SK-N-SH (cell line): ENCODE data around the gene ELL3. TPM values are rescaled to one million over a fixed set of nuclear protein-coding genes. Genes with fewer than 3 reads are reported as not detected.

Experiments used
- CTCF ChIA-PET: fragments of 300-600, 350-600 bp; formaldehyde crosslinking; extraction: SDS; loops from one replicate; lab custom pipeline; 2021; lab: Yijun Ruan, JAX
- POLR2A ChIA-PET: fragments of 350-600 bp; sonication (Branson Sonifier 250); formaldehyde crosslinking; extraction: SDS; loops from one replicate; lab custom pipeline; 2020; ENCODE audit warnings: antibody characterized with exemption, inconsistent platforms; lab: Yijun Ruan, JAX
- DNase-seq: peaks from one replicate; pipeline ENCODE4 v3.0.0; 2012
- H2AFZ ChIP-seq: fragments of 200-600 bp; sonication (generic); 2 replicates; pipeline ENCODE4 v1.8.1; 2016; ENCODE audit warnings: antibody characterized with exemption, mild to moderate bottlenecking, low read depth
- H3F3A ChIP-seq: fragments of 200-600 bp; sonication (generic); replicated peaks from 2 replicates; pipeline ENCODE3; 2016; ENCODE audit warnings: antibody characterized with exemption, mild to moderate bottlenecking; ENCODE audit not compliant: insufficient read depth
- H3K27ac ChIP-seq, 2 experiments: fragments of 200-500 bp in 1 of 2; fragments of 200-600 bp in 1 of 2; sonication (Bioruptor generic) in 1 of 2; sonication (generic), shearing (Covaris generic) in 1 of 2; 2 replicates each; pipeline versions ENCODE4 v1.5.1 to v1.6.1; 2014 to 2016; ENCODE audit warnings: low read depth in 2 of 2, inconsistent platforms in 1 of 2, low read length in 1 of 2, mild to moderate bottlenecking in 1 of 2, mixed read lengths in 1 of 2
- H3K27me3 ChIP-seq: fragments of 200-600 bp; sonication (generic), shearing (Covaris generic); 2 replicates; pipeline ENCODE4 v1.6.1; 2016; ENCODE audit warnings: mixed run types; ENCODE audit not compliant: insufficient read depth
- H3K36me3 ChIP-seq, 2 experiments: fragments of 200-500 bp in 1 of 2; fragments of 200-600 bp in 1 of 2; sonication (Bioruptor generic) in 1 of 2; sonication (generic) in 1 of 2; replicated peaks in 1 of 2; 2 replicates each; pipeline versions ENCODE3 to v1.5.1; 2014 to 2016; ENCODE audit warnings: low read length in 1 of 2, mild to moderate bottlenecking in 1 of 2; ENCODE audit not compliant: insufficient read depth in 2 of 2, control insufficient read depth in 1 of 2
- H3K4me1 ChIP-seq, 2 experiments: fragments of 200-500 bp in 1 of 2; fragments of 200-600 bp in 1 of 2; sonication (Bioruptor generic) in 1 of 2; sonication (generic), shearing (Covaris generic) in 1 of 2; 2 replicates each; pipeline versions ENCODE4 v1.5.1 to v1.6.1; 2014 to 2016; ENCODE audit warnings: low read depth in 1 of 2, low read length in 1 of 2, mixed run types in 1 of 2; ENCODE audit not compliant: insufficient read depth in 2 of 2, control insufficient read depth in 1 of 2
- H3K4me2 ChIP-seq: fragments of 200-600 bp; sonication (generic), shearing (Covaris generic); 2 replicates; pipeline ENCODE4 v1.6.1; 2017; ENCODE audit warnings: mixed run types
- H3K4me3 ChIP-seq, 2 experiments: fragments of 200-500 bp in 1 of 2; fragments of 200-600 bp in 1 of 2; sonication (Bioruptor generic) in 1 of 2; sonication (generic), shearing (Covaris generic) in 1 of 2; 2 replicates each; pipeline versions ENCODE4 v1.5.1 to v1.8.1; 2014 to 2016; ENCODE audit warnings: low read depth in 2 of 2, inconsistent platforms in 1 of 2, low read length in 1 of 2, mild to moderate bottlenecking in 1 of 2, mixed read lengths in 1 of 2, moderate library complexity in 1 of 2
- H3K79me2 ChIP-seq: fragments of 200-600 bp; sonication (generic); 2 replicates; pipeline ENCODE4 v1.8.1; 2017; ENCODE audit warnings: mild to moderate bottlenecking; ENCODE audit not compliant: insufficient read depth
- H3K9ac ChIP-seq: fragments of 200-600 bp; sonication (generic); 2 replicates; pipeline ENCODE4 v1.6.1; 2017; ENCODE audit warnings: mixed run types
- H3K9me2 ChIP-seq: fragments of 200-600 bp; sonication (generic); 2 replicates; pipeline ENCODE4 v1.6.1; 2017; ENCODE audit warnings: mixed run types
- H3K9me3 ChIP-seq: fragments of 200-600 bp; sonication (generic); 2 replicates; pipeline ENCODE4 v1.6.1; 2017; ENCODE audit warnings: mixed run types, mild to moderate bottlenecking, moderate library complexity
- H4K20me1 ChIP-seq: fragments of 200-600 bp; sonication (generic); 2 replicates; pipeline ENCODE4 v1.6.1; 2017; ENCODE audit warnings: mild to moderate bottlenecking, mixed run types; ENCODE audit not compliant: insufficient read depth
- CHD2 ChIP-seq: fragments of 150-350 bp; IDR thresholded peaks from 2 replicates; pipeline ENCODE4 v1.6.1; 2018; ENCODE audit warnings: low read length; ENCODE audit not compliant: partially characterized antibody
- EZH2phosphoT487 ChIP-seq: fragments of 200-600 bp; sonication (generic); IDR thresholded peaks from 2 replicates; pipeline ENCODE4 v1.6.1; 2017; ENCODE audit warnings: low read depth, mixed run types, mild to moderate bottlenecking, antibody characterized with exemption, moderate library complexity, borderline replicate concordance
- FOSL2 ChIP-seq: IDR thresholded peaks from 2 replicates; pipeline ENCODE4 v1.4.0; 2012; ENCODE audit warnings: low read depth, mild to moderate bottlenecking, moderate library complexity, borderline replicate concordance
- GABPA ChIP-seq: IDR thresholded peaks from 2 replicates; pipeline ENCODE4 v1.4.0; 2012; ENCODE audit warnings: low read depth, mild to moderate bottlenecking
- JUND ChIP-seq: IDR thresholded peaks from 2 replicates; pipeline ENCODE4 v1.4.0; 2012
- MEF2A ChIP-seq: IDR thresholded peaks from 2 replicates; pipeline ENCODE4 v1.4.0; 2012; ENCODE audit warnings: low read depth, borderline replicate concordance
- MXI1 ChIP-seq: IDR thresholded peaks from 2 replicates; pipeline ENCODE4 v1.6.1; 2012; ENCODE audit warnings: mild to moderate bottlenecking, low read depth, low read length, improper control_type of control experiment
- NFIC ChIP-seq: IDR thresholded peaks from 2 replicates; pipeline ENCODE4 v1.4.0; 2012; ENCODE audit warnings: borderline replicate concordance
- POLR2AphosphoS5 ChIP-seq: IDR thresholded peaks from 2 replicates; pipeline ENCODE4 v1.6.1; 2012; ENCODE audit warnings: low read depth, low read length
- RAD21 ChIP-seq: IDR thresholded peaks from 2 replicates; pipeline ENCODE4 v1.6.1; 2012; ENCODE audit warnings: mild to moderate bottlenecking, low read length
- SIN3A ChIP-seq: IDR thresholded peaks from 2 replicates; pipeline ENCODE4 v1.6.1; 2012; ENCODE audit warnings: low read depth, mild to moderate bottlenecking, low read length, moderate library complexity, borderline replicate concordance
- SMC3 ChIP-seq: IDR thresholded peaks from 2 replicates; pipeline ENCODE4 v1.6.1; 2012; ENCODE audit warnings: low read depth, low read length, improper control_type of control experiment
- TAF1 ChIP-seq: IDR thresholded peaks from 2 replicates; pipeline ENCODE4 v1.6.1; 2012; ENCODE audit warnings: low read depth, mild to moderate bottlenecking, low read length, moderate library complexity, borderline replicate concordance
- TCF12 ChIP-seq: IDR thresholded peaks from 2 replicates; pipeline ENCODE4 v1.4.0; 2012
- USF1 ChIP-seq: IDR thresholded peaks from 2 replicates; pipeline ENCODE4 v1.4.0; 2012; ENCODE audit warnings: low read depth, borderline replicate concordance
- WGBS: methylation state at CpG from one replicate; pipeline ENCODE4 v1.1.6; 2017; ENCODE audit warnings: low lambda C conversion rate; 5-methylcytosine and 5-hydroxymethylcytosine counted together
- polyA plus RNA-seq, 3 experiments: library from polyadenylated mRNA; depleted of rRNA; stranded (reverse); fragments of >200 nt; gene quantifications; 2 replicates each; pipeline ENCODE4 v1.2.3, GENCODE V29; 2012
- TF ChIP-seq, protein P1 (sequence below): fragments of 150-350 bp; IDR thresholded peaks from 2 replicates; pipeline ENCODE4 v1.6.1; 2017; ENCODE audit warnings: antibody characterized with exemption, low read length, low read depth, borderline replicate concordance
- TF ChIP-seq, protein P2 (sequence below): IDR thresholded peaks from 2 replicates; pipeline ENCODE4 v1.4.0; 2012; ENCODE audit warnings: low read depth
- TF ChIP-seq, protein P3 (sequence below): IDR thresholded peaks from 2 replicates; pipeline ENCODE4 v1.6.1; 2012; ENCODE audit warnings: mild to moderate bottlenecking, low read depth, low read length, moderate library complexity

ELL3 gene
- polyA plus RNA-seq, 1 of the 3 experiments (the other 2 are of a cell fraction): 0.67 TPM

DNA sequence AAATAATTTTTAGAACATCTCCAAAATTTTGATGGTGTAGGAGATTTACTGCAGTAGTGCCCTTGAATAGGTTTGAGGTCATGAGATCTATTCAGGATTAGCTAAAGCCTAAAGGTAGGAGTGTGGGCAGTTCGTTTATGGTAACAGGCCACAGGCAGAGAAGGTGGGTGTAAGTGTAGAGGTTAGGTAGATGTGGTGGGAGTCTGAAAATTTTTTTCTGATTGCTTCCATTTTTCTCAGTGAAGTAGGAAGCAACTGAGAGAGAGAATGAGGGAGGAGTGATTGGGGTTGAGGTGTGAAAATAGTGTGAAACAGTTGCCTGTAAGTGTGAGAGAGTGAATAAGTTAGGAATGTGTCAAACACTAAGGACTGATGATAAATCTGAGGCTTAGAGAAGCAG is 2.2 kb upstream of the ELL3 start:
- H3F3A ChIP-seq: peaks cover 25% of the 10 kb centered on the region
- no peaks in the 10 kb centered on the region for H3K9me3 ChIP-seq
- no peak overlapping the region for H3K4me2 ChIP-seq
- no peaks in the 10 kb centered on the region for H3K79me2 ChIP-seq
- no peak for DNase-seq
- no peak overlapping the region for H3K27ac ChIP-seq
- POLR2A ChIA-PET: no interaction called here
- no peaks in the 10 kb centered on the region for H3K27me3 ChIP-seq
- TF ChIP-seq POLR2AphosphoS5 (no peak), RAD21 (no peak), CHD2 (no peak), EZH2phosphoT487 (no peak), NFIC (no peak), MEF2A (no peak), TCF12 (no peak), MXI1 (no peak), JUND (no peak), FOSL2 (no peak), GABPA (no peak), USF1 (no peak), SIN3A (no peak), SMC3 (no peak), TAF1 (no peak)
- TF ChIP-seq, protein P1, sequence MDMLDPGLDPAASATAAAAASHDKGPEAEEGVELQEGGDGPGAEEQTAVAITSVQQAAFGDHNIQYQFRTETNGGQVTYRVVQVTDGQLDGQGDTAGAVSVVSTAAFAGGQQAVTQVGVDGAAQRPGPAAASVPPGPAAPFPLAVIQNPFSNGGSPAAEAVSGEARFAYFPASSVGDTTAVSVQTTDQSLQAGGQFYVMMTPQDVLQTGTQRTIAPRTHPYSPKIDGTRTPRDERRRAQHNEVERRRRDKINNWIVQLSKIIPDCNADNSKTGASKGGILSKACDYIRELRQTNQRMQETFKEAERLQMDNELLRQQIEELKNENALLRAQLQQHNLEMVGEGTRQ: no peak
- TF ChIP-seq, protein P2, sequence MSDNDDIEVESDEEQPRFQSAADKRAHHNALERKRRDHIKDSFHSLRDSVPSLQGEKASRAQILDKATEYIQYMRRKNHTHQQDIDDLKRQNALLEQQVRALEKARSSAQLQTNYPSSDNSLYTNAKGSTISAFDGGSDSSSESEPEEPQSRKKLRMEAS: no peak
- TF ChIP-seq, protein P3, sequence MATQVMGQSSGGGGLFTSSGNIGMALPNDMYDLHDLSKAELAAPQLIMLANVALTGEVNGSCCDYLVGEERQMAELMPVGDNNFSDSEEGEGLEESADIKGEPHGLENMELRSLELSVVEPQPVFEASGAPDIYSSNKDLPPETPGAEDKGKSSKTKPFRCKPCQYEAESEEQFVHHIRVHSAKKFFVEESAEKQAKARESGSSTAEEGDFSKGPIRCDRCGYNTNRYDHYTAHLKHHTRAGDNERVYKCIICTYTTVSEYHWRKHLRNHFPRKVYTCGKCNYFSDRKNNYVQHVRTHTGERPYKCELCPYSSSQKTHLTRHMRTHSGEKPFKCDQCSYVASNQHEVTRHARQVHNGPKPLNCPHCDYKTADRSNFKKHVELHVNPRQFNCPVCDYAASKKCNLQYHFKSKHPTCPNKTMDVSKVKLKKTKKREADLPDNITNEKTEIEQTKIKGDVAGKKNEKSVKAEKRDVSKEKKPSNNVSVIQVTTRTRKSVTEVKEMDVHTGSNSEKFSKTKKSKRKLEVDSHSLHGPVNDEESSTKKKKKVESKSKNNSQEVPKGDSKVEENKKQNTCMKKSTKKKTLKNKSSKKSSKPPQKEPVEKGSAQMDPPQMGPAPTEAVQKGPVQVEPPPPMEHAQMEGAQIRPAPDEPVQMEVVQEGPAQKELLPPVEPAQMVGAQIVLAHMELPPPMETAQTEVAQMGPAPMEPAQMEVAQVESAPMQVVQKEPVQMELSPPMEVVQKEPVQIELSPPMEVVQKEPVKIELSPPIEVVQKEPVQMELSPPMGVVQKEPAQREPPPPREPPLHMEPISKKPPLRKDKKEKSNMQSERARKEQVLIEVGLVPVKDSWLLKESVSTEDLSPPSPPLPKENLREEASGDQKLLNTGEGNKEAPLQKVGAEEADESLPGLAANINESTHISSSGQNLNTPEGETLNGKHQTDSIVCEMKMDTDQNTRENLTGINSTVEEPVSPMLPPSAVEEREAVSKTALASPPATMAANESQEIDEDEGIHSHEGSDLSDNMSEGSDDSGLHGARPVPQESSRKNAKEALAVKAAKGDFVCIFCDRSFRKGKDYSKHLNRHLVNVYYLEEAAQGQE: no peak
- CTCF ChIA-PET: interaction anchor here (1.0 kb wide), 1 partner anchor 9 kb away, joined by 3 read pairs; no protein-coding TSS in a partner anchor
- H4K20me1 ChIP-seq: no peaks in the 10 kb centered on the region
- peaks cover 0 to 3% of the 10 kb centered on the region in 2 experiments; a peak in 1 of 4 replicates for H3K4me1 ChIP-seq
- H3K9ac ChIP-seq: no peak overlapping the region
- no peak overlapping the region for H2AFZ ChIP-seq
- H3K36me3 ChIP-seq: peaks cover 0 to 2% of the 10 kb centered on the region in 2 experiments
- H3K9me2 ChIP-seq: no peaks in the 10 kb centered on the region
- WGBS: 100% methylated on average over 1 of the region's 1 CpG
- no peak overlapping the region for H3K4me3 ChIP-seq
